ENCODE results near the gene CDC42SE1.
A peak's percentile ranks its signal among the peaks of the same experiment; 100 is the strongest.

The CDC42SE1 gene

DNA sequence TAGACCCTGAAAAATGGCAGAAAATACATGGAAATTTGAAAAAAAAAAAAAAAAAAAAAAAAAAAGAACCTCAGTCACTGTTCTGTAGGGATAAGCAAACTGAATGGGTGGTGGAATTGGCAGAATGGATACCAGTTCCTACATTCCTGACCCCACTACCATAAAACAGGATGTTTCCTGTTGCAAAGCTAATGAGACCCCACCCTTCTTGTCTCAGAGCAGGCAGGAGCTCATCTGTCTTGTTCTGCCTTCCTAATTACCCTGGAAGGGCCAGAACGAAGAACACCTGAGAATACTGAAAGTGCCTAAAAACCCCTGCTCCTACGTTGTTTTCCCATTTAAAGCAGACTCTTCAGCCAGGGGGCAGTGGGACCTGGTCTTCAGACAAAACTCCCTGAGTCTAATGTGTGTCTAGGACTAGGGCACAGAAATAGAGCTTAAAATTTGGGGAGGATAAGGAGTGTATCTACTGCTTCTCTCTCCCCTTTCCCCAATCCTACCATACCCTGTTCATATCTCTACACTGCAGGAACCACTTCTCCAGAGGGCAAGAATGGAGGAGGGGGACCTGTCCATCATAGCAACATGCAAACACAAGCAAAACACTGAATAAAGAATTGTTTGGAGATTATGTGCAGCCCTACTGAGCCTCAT lies 7.9 kb downstream of the CDC42SE1 start:
- FAIRE-seq: no peak

DNA sequence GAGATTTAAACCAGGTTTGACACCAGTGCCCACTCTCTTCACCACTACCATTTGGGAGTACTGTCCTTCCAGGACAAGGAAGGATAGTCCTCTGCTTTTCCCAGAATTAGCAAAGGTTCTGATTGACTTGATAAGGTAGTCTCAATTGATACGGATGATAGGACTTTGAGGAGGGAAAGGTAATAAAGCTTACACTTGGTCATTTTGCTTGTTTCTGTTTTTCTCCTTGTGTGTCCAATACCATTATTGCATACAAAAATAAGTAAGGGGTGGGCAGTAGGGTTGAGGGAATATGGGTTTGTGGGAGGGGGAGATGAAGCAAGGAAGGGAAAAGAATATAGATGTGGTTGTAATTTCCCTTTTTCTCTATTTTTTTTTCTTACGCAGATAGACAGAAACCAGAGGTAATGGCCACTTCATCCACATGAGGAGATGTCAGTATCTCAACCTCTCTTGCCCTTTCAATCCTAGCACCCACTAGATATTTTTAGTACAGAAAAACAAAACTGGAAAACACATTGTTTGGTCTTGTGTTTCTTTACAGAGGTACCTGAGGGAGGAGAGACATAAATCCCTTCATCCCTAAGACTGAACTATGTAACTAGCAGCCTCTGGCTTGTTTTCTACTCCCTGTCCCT lies 9.3 kb downstream of the CDC42SE1 start:
- FAIRE-seq: no peak

DNA sequence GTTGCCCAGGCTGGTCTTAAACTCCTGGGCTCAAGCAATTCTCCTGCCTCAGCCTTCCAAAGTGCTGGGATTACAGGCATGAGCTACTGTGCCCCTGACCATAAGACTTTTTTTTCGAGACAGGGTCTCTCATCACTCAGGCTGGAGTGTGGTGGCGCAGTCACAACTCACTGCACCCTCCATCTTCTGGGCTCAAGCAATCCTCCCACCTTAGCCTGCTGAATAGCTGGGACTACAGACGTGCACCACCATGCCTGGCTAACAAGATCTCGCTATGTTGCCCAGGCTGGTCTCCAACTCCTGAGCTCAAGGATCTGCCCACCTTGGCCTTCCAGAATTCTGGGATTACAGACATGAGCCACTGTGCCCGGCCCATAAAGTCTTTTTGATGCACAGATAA lies 10.0 kb downstream of the CDC42SE1 start:
- no peak for FAIRE-seq

- FAIRE-seq: no peak
Observed at GRCh38 chr1:151048645-151049032, 10.8 kb downstream of the CDC42SE1 start.

DNA sequence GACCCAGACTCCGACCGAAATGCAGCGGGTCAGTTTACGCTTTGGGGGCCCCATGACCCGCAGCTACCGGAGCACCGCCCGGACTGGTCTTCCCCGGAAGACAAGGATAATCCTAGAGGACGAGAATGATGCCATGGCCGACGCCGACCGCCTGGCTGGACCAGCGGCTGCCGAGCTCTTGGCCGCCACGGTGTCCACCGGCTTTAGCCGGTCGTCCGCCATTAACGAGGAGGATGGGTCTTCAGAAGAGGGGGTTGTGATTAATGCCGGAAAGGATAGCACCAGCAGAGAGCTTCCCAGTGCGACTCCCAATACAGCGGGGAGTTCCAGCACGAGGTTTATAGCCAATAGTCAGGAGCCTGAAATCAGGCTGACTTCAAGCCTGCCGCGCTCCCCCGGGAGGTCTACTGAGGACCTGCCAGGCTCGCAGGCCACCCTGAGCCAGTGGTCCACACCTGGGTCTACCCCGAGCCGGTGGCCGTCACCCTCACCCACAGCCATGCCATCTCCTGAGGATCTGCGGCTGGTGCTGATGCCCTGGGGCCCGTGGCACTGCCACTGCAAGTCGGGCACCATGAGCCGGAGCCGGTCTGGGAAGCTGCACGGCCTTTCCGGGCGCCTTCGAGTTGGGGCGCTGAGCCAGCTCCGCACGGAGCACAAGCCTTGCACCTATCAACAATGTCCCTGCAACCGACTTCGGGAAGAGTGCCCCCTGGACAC lies 11.3 kb downstream of the CDC42SE1 start:
- FAIRE-seq: no peak

DNA sequence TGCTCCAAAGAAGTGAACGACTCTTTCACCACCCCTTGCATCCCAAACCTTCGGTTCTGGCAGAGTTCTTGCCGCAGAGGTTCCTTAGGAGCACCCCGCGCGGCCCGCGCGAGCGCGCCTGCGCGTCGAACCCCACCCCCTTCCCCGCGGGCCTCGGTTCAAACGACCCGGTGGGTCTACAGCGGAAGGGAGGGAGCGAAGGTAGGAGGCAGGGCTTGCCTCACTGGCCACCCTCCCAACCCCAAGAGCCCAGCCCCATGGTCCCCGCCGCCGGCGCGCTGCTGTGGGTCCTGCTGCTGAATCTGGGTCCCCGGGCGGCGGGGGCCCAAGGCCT lies 11.9 kb downstream of the CDC42SE1 start, which contains the start of gene C1orf56:
TSS of gene C1orf56 (plus strand) at position 161 of the 334 bp plus-strand sequence. CDS start at position 258, 97 bp downstream.
- FAIRE-seq: no peak

GRCh38 chr1:151043163-151043562 lies 16.3 kb downstream of the CDC42SE1 start:
- no peak for FAIRE-seq

DNA sequence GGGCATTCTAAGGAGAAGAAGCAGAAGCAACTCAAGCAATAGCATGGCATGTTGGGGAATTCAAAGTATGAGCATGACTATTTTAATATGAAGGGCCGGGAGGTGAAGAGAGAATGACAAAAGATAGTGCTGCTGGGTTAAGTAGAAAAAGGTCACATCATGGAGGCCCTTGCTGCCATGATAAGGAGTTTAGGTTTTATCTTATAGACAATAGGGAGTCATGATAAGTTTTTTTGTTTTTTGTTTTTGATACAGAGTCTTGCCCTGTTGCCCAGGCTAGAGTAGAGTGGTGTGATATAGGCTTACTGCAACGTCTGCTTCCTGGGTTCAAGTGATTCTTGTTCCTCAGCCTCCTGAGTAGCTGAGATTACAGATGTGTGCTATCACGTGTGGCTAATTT lies 19.9 kb downstream of the CDC42SE1 start:
- FAIRE-seq: no peak

GRCh38 chr1:151037032-151037431 lies 22.4 kb downstream of the CDC42SE1 start:
- FAIRE-seq: no peak

GRCh38 chr1:151036356-151036755 lies 23.1 kb downstream of the CDC42SE1 start, which contains the start of gene BNIPL:
TSS of gene BNIPL (plus strand) at chr1:151036586. CDS start at chr1:151036726, 140 bp downstream.
- no peak for FAIRE-seq

DNA sequence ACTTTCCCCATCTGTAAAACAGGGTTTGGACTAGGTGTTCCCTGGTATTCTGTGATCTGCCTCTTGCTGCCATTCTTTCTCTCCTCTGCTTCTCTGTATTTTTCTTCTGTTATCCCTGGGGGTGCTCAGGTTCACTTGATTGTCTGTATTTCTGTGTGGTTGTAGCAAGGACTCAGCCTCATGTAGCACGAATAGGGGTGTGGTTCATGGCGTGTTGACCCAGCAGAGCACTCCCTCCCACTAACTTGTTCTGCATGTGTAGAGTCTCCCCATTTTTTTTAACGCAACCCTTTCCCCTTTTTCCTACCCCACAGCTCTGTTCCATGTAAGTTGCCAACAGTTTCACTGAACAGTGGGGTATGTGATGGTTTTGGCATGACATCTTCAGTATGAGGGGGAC lies 24.3 kb downstream of the CDC42SE1 start:
- no peak for FAIRE-seq

DNA sequence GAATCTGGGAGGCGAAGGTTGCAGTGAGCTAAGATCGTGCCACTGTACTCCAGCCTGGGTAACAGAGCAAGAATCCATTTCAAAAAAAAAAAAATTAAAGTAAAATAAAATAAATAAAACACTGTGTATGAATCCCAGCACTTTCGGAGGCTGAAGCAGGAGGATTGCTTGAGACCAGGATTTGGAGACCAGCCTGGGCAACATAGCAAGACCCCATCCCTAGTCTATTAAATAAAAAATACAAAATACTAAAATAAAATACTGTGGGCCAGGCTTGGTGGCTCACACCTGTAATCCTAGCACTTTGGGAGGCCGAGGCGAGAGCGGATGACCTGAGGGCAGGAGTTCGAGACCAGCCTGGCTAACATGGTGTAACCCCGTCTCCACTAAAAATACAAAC lies 27.3 kb downstream of the CDC42SE1 start:
- FAIRE-seq: no peak

DNA sequence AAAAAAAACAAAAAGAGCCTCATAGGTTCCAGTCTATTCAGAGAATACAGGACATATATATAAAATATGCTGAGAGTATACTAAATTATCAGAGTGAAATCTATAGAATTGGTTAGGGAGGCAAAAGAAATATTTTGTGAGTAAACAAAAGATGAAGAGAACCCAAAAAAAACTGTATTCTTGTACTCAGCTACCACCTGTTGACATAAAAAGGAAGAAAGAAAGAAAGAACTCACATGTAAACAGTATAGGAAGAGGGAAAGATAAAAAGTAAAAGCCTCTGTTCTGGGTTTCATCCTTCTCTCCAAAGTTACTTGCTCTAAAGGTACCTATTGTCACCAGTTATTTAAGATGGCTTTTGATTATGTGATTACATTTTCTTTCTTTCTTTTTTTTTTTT lies 33.0 kb downstream of the CDC42SE1 start:
- FAIRE-seq: no peak

GRCh38 chr1:151024540-151025146 lies 34.8 kb downstream of the CDC42SE1 start:
- FAIRE-seq: no peak

DNA sequence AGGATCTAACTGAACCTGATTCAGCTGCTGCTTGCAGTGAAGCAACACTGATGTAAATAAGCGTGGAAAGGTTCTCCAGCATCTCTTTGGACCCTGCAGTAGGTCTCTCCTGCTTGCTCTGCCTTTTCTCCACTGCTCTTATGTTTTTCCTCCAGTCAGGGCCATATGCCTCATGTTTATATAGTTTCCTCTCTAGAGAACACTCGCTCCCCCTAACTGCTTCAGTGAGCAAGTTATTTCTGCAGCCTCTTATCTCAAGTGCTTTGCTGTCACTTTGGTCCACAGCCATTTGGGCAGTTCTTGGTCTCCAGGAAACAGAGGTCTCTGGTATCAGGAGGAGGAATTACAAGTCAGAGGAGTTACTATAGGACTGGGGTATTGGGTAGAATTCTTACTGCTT lies 45.9 kb downstream of the CDC42SE1 start:
- FAIRE-seq: peak; percentile 75

- no peak for FAIRE-seq
Observed at GRCh38 chr1:151012684-151013471, 46.5 kb downstream of the CDC42SE1 start.

- FAIRE-seq: no peak
Observed at GRCh38 chr1:151011154-151011850, 48.1 kb downstream of the CDC42SE1 start.

GRCh38 chr1:151010346-151010726 lies 49.1 kb downstream of the CDC42SE1 start:
- FAIRE-seq: no peak

GRCh38 chr1:151009674-151010345 lies 49.6 kb downstream of the CDC42SE1 start:
- no peak for FAIRE-seq

GRCh38 chr1:151009206-151009587 lies 50.2 kb downstream of the CDC42SE1 start:
- FAIRE-seq: no peak
